ENCODE results near the gene BTN1A1.
A peak's percentile ranks its signal among the peaks of the same experiment; 100 is the strongest.

Gene BTN1A1

GRCh38 chr6:26494117-26494516 is 6.0 kb upstream of the BTN1A1 start:
- no peaks in the 10 kb centered on the region for H3K9me3 ChIP-seq (ENCODE audit: severe bottlenecking)
- H3K27ac ChIP-seq (ENCODE audit: poor library complexity, severe bottlenecking) = no peak overlapping the region
- no peaks in the 10 kb centered on the region for H3K27me3 ChIP-seq (ENCODE audit: insufficient read depth, poor library complexity, severe bottlenecking)
- DNase-seq (ENCODE audit: low spot score) (no peak), ATAC-seq (ENCODE audit: low read depth) (no peak)
- no peak overlapping the region for H3K4me3 ChIP-seq (ENCODE audit: severe bottlenecking)
- no peaks in the 10 kb centered on the region for H3K4me1 ChIP-seq (ENCODE audit: insufficient read depth, poor library complexity, severe bottlenecking)
- TF ChIP-seq CTCF (IDR thresholded peaks at IDR 0.05; ENCODE audit: poor library complexity, severe bottlenecking) = no peak
- H3K36me3 ChIP-seq (ENCODE audit: low read depth) = no peaks in the 10 kb centered on the region

- no peaks in the 10 kb centered on the region for H3K27me3 ChIP-seq (ENCODE audit: insufficient read depth, poor library complexity, severe bottlenecking)
- ATAC-seq (ENCODE audit: low read depth) = no peak
- no peak overlapping the region for H3K4me3 ChIP-seq (ENCODE audit: severe bottlenecking)
- H3K9me3 ChIP-seq (ENCODE audit: severe bottlenecking) = no peaks in the 10 kb centered on the region
- H3K27ac ChIP-seq (ENCODE audit: poor library complexity, severe bottlenecking) = no peak overlapping the region
- DNase-seq (ENCODE audit: low spot score) = no peak
- no peaks in the 10 kb centered on the region for H3K36me3 ChIP-seq (ENCODE audit: low read depth)
- no peak for TF ChIP-seq CTCF (IDR thresholded peaks at IDR 0.05; ENCODE audit: poor library complexity, severe bottlenecking)
- no peaks in the 10 kb centered on the region for H3K4me1 ChIP-seq (ENCODE audit: insufficient read depth, poor library complexity, severe bottlenecking)
These were observed 4.8 kb upstream of the BTN1A1 start for GRCh38 chr6:26495281-26495680.

- no peak for TF ChIP-seq CTCF (IDR thresholded peaks at IDR 0.05; ENCODE audit: poor library complexity, severe bottlenecking)
- Histone ChIP-seq H3K9me3 (ENCODE audit: severe bottlenecking) (no peaks in the 10 kb centered on the region), H3K27me3 (ENCODE audit: insufficient read depth, poor library complexity, severe bottlenecking) (peaks cover 16% of the 10 kb centered on the region), H3K36me3 (ENCODE audit: low read depth) (no peaks in the 10 kb centered on the region), H3K4me1 (ENCODE audit: insufficient read depth, poor library complexity, severe bottlenecking) (no peaks in the 10 kb centered on the region), H3K4me3 (ENCODE audit: severe bottlenecking) (no peak overlapping the region), H3K27ac (ENCODE audit: poor library complexity, severe bottlenecking) (no peak overlapping the region)
- no peak for ATAC-seq (ENCODE audit: low read depth)
- DNase-seq (ENCODE audit: low spot score) = no peak
These were observed 2.5 kb upstream of the BTN1A1 start for GRCh38 chr6:26497610-26498009.

- Histone ChIP-seq H3K27ac (ENCODE audit: poor library complexity, severe bottlenecking) (no peak overlapping the region), H3K4me3 (ENCODE audit: severe bottlenecking) (peak overlapping the region; percentile 11), H3K9me3 (ENCODE audit: severe bottlenecking) (no peaks in the 10 kb centered on the region), H3K27me3 (ENCODE audit: insufficient read depth, poor library complexity, severe bottlenecking) (peaks cover 18% of the 10 kb centered on the region), H3K36me3 (ENCODE audit: low read depth) (no peaks in the 10 kb centered on the region), H3K4me1 (ENCODE audit: insufficient read depth, poor library complexity, severe bottlenecking) (no peaks in the 10 kb centered on the region)
- DNase-seq (ENCODE audit: low spot score) (peak; percentile 54), ATAC-seq (ENCODE audit: low read depth) (peak; percentile 75)
- TF ChIP-seq CTCF (IDR thresholded peaks at IDR 0.05; ENCODE audit: poor library complexity, severe bottlenecking) = no peak
These were observed 1.4 kb downstream of the BTN1A1 start for GRCh38 chr6:26501482-26501986.

GRCh38 chr6:26502165-26502564 is 2.1 kb downstream of the BTN1A1 start:
- DNase-seq (ENCODE audit: low spot score) = no peak
- no peaks in the 10 kb centered on the region for H3K9me3 ChIP-seq (ENCODE audit: severe bottlenecking)
- H3K4me3 ChIP-seq (ENCODE audit: severe bottlenecking) = no peak overlapping the region

More at GRCh38 chr6:26502165-26502564, 2.1 kb downstream of the BTN1A1 start:
- no peak overlapping the region for H3K27ac ChIP-seq (ENCODE audit: poor library complexity, severe bottlenecking)
- H3K27me3 ChIP-seq (ENCODE audit: insufficient read depth, poor library complexity, severe bottlenecking) = peaks cover 18% of the 10 kb centered on the region
- H3K4me1 ChIP-seq (ENCODE audit: insufficient read depth, poor library complexity, severe bottlenecking) = no peaks in the 10 kb centered on the region
- TF ChIP-seq CTCF (IDR thresholded peaks at IDR 0.05; ENCODE audit: poor library complexity, severe bottlenecking) = no peak
- H3K36me3 ChIP-seq (ENCODE audit: low read depth) = no peaks in the 10 kb centered on the region
- ATAC-seq (ENCODE audit: low read depth) = no peak; the same call in 2 of the 3 replicates
